Measurements from ENCODE around the gene MISP.

DNA sequence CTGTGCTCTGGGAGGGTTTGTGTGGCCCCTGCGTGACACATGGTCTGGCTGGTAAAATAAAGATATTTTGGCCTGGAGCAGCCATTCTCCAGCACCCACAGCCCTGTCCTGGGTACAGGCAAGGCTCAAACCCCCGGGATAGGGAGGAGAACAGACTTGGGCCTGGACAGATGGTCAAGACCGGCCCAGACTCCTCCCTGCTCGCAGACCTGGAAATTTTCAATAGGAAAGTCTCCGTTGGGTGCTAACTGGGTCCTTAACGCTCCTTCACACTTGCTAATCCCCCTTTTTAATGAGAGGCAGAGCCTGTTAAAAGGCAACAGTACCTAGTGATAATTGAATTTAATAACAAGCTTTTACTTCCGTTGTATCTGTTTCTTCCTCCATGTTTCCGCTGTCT, 39.7 kb upstream of the MISP start:
- TF ChIP-seq, protein P1, sequence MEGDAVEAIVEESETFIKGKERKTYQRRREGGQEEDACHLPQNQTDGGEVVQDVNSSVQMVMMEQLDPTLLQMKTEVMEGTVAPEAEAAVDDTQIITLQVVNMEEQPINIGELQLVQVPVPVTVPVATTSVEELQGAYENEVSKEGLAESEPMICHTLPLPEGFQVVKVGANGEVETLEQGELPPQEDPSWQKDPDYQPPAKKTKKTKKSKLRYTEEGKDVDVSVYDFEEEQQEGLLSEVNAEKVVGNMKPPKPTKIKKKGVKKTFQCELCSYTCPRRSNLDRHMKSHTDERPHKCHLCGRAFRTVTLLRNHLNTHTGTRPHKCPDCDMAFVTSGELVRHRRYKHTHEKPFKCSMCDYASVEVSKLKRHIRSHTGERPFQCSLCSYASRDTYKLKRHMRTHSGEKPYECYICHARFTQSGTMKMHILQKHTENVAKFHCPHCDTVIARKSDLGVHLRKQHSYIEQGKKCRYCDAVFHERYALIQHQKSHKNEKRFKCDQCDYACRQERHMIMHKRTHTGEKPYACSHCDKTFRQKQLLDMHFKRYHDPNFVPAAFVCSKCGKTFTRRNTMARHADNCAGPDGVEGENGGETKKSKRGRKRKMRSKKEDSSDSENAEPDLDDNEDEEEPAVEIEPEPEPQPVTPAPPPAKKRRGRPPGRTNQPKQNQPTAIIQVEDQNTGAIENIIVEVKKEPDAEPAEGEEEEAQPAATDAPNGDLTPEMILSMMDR (IDR thresholded peaks at IDR 0.05), result no peak
- TF ChIP-seq SIN3A (IDR thresholded peaks at IDR 0.05; ENCODE audit: borderline replicate concordance, insufficient read depth, low read depth, low read length) (no peak), TCF7L2 (IDR thresholded peaks at IDR 0.05; ENCODE audit: low read depth, low read length) (no peak)

All from Panc1 (cell line).